ENCODE measurements around the gene ZNF345. TPM values are rescaled to one million over a fixed set of nuclear protein-coding genes. Genes with fewer than 3 reads are reported as not detected.

The ZNF345 gene
- total RNA-seq, 2 donors from 2014 or later = 0.85 to 0.98 TPM

- no peak for TF ChIP-seq CTCF (IDR thresholded peaks at IDR 0.05)
- peak; percentile 91 for DNase-seq (ENCODE audit: low spot score)
- Histone ChIP-seq H3K4me3 (peak overlapping the region; percentile 66 to 91), H3K9me3 (peaks cover 0 to 6% of the 10 kb centered on the region in 2 donors), H3K36me3 (no peaks in the 10 kb centered on the region), H3K4me1 (peaks cover 0 to 16% of the 10 kb centered on the region in 2 donors), H3K27ac (peak overlapping the region; percentile 87 to 89), H3K27me3 (no peaks in the 10 kb centered on the region)
Measured at GRCh38 chr19:36849701-36850558, 746 bp upstream of the ZNF345 start.

- no peak overlapping the region for H3K4me3 ChIP-seq
- H3K27ac ChIP-seq = no peak overlapping the region
Measured at GRCh38 chr19:36851898-36852297, 1.2 kb downstream of the ZNF345 start.

GRCh38 chr19:36876993-36877938, 26.6 kb downstream of the ZNF345 start:
- Histone ChIP-seq H3K27me3 (no peaks in the 10 kb centered on the region), H3K36me3 (peaks cover 61% of the 10 kb centered on the region), H3K4me3 (no peak overlapping the region), H3K9me3 (peaks cover 72 to 100% of the 10 kb centered on the region in 2 donors), H3K4me1 (no peaks in the 10 kb centered on the region), H3K27ac (no peak overlapping the region)
- DNase-seq (ENCODE audit: low spot score) = no peak
- TF ChIP-seq CTCF (IDR thresholded peaks at IDR 0.05) = no peak

More at GRCh38 chr19:36851898-36852297, 1.2 kb downstream of the ZNF345 start:
- Histone ChIP-seq H3K4me1 (peaks cover 0 to 16% of the 10 kb centered on the region in 2 donors), H3K9me3 (peaks cover 0 to 20% of the 10 kb centered on the region in 2 donors), H3K36me3 (peaks cover 10% of the 10 kb centered on the region), H3K27me3 (no peaks in the 10 kb centered on the region)
- DNase-seq (ENCODE audit: low spot score) = no peak
- no peak for TF ChIP-seq CTCF (IDR thresholded peaks at IDR 0.05)

- no peak for TF ChIP-seq CTCF (IDR thresholded peaks at IDR 0.05)
- Histone ChIP-seq H3K9me3 (peaks cover 81 to 100% of the 10 kb centered on the region in 2 donors), H3K4me1 (no peaks in the 10 kb centered on the region), H3K36me3 (peaks cover 82% of the 10 kb centered on the region), H3K27ac (no peak overlapping the region), H3K4me3 (no peak overlapping the region), H3K27me3 (no peaks in the 10 kb centered on the region)
- DNase-seq (ENCODE audit: low spot score) = no peak
Measured at GRCh38 chr19:36891768-36892357, 41.2 kb downstream of the ZNF345 start.

- Histone ChIP-seq H3K36me3 (peaks cover 84% of the 10 kb centered on the region), H3K9me3 (peaks cover 74 to 99% of the 10 kb centered on the region in 2 donors), H3K27me3 (no peaks in the 10 kb centered on the region), H3K27ac (no peak overlapping the region), H3K4me1 (no peaks in the 10 kb centered on the region), H3K4me3 (no peak overlapping the region)
- no peak for TF ChIP-seq CTCF (IDR thresholded peaks at IDR 0.05)
- DNase-seq (ENCODE audit: low spot score) = no peak
Measured at GRCh38 chr19:36894849-36895383, 44.2 kb downstream of the ZNF345 start.
